B cell (primary cell): ENCODE measurements around the gene TECPR2. TPM values are rescaled to one million over a fixed set of nuclear protein-coding genes. Genes with fewer than 3 reads are reported as not detected.

Experiments
- ATAC-seq: fragments of 200-7000 bp; cut with Tn5 transposase; one replicate; pipeline ENCODE4 v1.10.0; 2021; ENCODE audit warnings: low read depth, mild to moderate bottlenecking, moderate number of reproducible peaks, moderate library complexity
- CTCF ChIA-PET: fragments of 350-600 bp; sonication (Branson Sonifier 250); formaldehyde crosslinking; loops from one replicate; lab custom pipeline; 2021; ENCODE audit warnings: antibody characterized with exemption, inconsistent platforms; lab: Charles Lee
- POLR2A ChIA-PET: fragments of 350-600 bp; sonication (Branson Sonifier 250); formaldehyde crosslinking; loops from one replicate; lab custom pipeline; 2021; ENCODE audit warnings: antibody characterized with exemption; lab: Charles Lee
- DNase-seq: peaks from one replicate; pipeline ENCODE4 v3.0.0; 2013
- H2AFZ ChIP-seq: 2 replicates; pipeline ENCODE4 v1.6.1; 2012; ENCODE audit warnings: mild to moderate bottlenecking, low read depth, low read length; ENCODE audit not compliant: insufficient read depth, poor library complexity, severe bottlenecking
- H3K27ac ChIP-seq, 2 donors: 1 replicate in 1 of 2; 2 replicates in 1 of 2; pipeline ENCODE4 v1.5.1; 2012 to 2013; ENCODE audit warnings: low read length in 2 of 2, mild to moderate bottlenecking in 2 of 2, moderate library complexity in 1 of 2
- H3K27me3 ChIP-seq, 4 experiments: fragments of 200-600 bp in 1 of 4; sonication (generic) in 1 of 4; replicated peaks in 1 of 4; 1 replicate in 2 of 4; 2 replicates in 2 of 4; pipeline versions ENCODE4 v1.6.1 to v1.7.0; 2013 to 2016; ENCODE audit warnings: low read length in 3 of 4, mild to moderate bottlenecking in 2 of 4, mixed read lengths in 1 of 4, moderate library complexity in 1 of 4; ENCODE audit not compliant: insufficient read depth in 4 of 4, control insufficient read depth in 3 of 4; ENCODE audit errors: control extremely low read depth in 1 of 4
- H3K36me3 ChIP-seq, 2 experiments: replicated peaks in 1 of 2; 1 replicate in 1 of 2; 2 replicates in 1 of 2; pipeline versions ENCODE4 v1.6.1 to v1.7.1; 2013; ENCODE audit warnings: low read length in 1 of 2; ENCODE audit not compliant: insufficient read depth in 2 of 2, control insufficient read depth in 1 of 2; ENCODE audit errors: control extremely low read depth in 1 of 2, extremely low read depth in 1 of 2
- H3K4me1 ChIP-seq, 2 donors: fragments of 200-600 bp in 1 of 2; sonication (generic) in 1 of 2; 1 replicate in 1 of 2; 2 replicates in 1 of 2; pipeline versions ENCODE4 v1.5.1 to v1.6.1; 2013 to 2017; ENCODE audit warnings: low read length in 2 of 2; ENCODE audit not compliant: control insufficient read depth in 2 of 2, insufficient read depth in 2 of 2
- H3K4me2 ChIP-seq: replicated peaks from 2 replicates; pipeline ENCODE3; 2012; ENCODE audit warnings: mild to moderate bottlenecking, low read depth, low read length; ENCODE audit not compliant: poor library complexity, severe bottlenecking
- H3K4me3 ChIP-seq, 5 experiments: fragments of 200-600 bp in 1 of 5; sonication (generic) in 1 of 5; 1 replicate in 3 of 5; 2 replicates in 2 of 5; pipeline versions ENCODE4 v1.5.1 to v1.7.0; 2011 to 2016; ENCODE audit warnings: low read length in 4 of 5, mild to moderate bottlenecking in 4 of 5, low read depth in 2 of 5, control low read depth in 1 of 5, moderate library complexity in 1 of 5; ENCODE audit not compliant: insufficient read depth in 1 of 5; ENCODE audit errors: control extremely low read depth in 1 of 5, extremely low read depth in 1 of 5
- H3K79me2 ChIP-seq: fragments of 200-600 bp; sonication (generic); one replicate; pipeline ENCODE4 v1.6.0; 2016; ENCODE audit warnings: low read length; ENCODE audit not compliant: control insufficient read depth, insufficient read depth
- H3K9ac ChIP-seq: fragments of 200-600 bp; sonication (generic); 2 replicates; pipeline ENCODE4 v1.6.1; 2017; ENCODE audit warnings: mild to moderate bottlenecking, low read length, moderate library complexity
- H3K9me3 ChIP-seq, 3 donors: one replicate each; pipeline versions ENCODE4 v1.6.1 to v1.7.1; 2013; ENCODE audit warnings: low read length in 2 of 3; ENCODE audit not compliant: control insufficient read depth in 2 of 3, insufficient read depth in 1 of 3; ENCODE audit errors: control extremely low read depth in 1 of 3
- H4K20me1 ChIP-seq: 2 replicates; pipeline ENCODE4 v1.6.0; 2012; ENCODE audit warnings: mild to moderate bottlenecking, low read length; ENCODE audit not compliant: insufficient read depth, control insufficient read depth, poor library complexity, severe bottlenecking
- H3K27ac Mint-ChIP-seq: one replicate; pipeline ENCODE4 v1.8.0; 2021; ENCODE audit warnings: mixed read lengths
- H3K27me3 Mint-ChIP-seq: one replicate; pipeline ENCODE4 v1.8.0; 2021; ENCODE audit warnings: mixed read lengths
- H3K4me1 Mint-ChIP-seq: one replicate; pipeline ENCODE4 v1.8.0; 2021; ENCODE audit warnings: mixed read lengths
- H3K4me3 Mint-ChIP-seq: one replicate; pipeline ENCODE4 v1.8.0; 2021; ENCODE audit warnings: mixed read lengths
- H3K9me3 Mint-ChIP-seq: one replicate; pipeline ENCODE4 v1.8.0; 2022; ENCODE audit warnings: mixed read lengths; ENCODE audit not compliant: insufficient read depth
- CTCF ChIP-seq: fragments of 200-600 bp; IDR thresholded peaks from one replicate; pipeline ENCODE4 v1.8.0; 2022; ENCODE audit warnings: antibody characterized with exemption, mild to moderate bottlenecking
- EZH2 ChIP-seq: IDR thresholded peaks from 2 replicates; pipeline ENCODE4 v1.6.1; 2012; ENCODE audit warnings: borderline replicate concordance, low read depth, mild to moderate bottlenecking, moderate library complexity, low read length; ENCODE audit not compliant: insufficient read depth, poor library complexity, severe bottlenecking
- WGBS: methylation state at CpG from one replicate; pipeline ENCODE4 v1.1.5; 2013; ENCODE audit warnings: missing lambda C conversion rate; ENCODE audit not compliant: insufficient coverage; 5-methylcytosine and 5-hydroxymethylcytosine counted together
- intact Hi-C: fragments of 100-400 bp; cut with micrococcal nuclease; formaldehyde crosslinking; loops from one replicate; pipeline ENCODE4 v1.10.0; 2022
- polyA plus RNA-seq: library from polyadenylated mRNA; depleted of rRNA; stranded (reverse); fragments of >200 nt; gene quantifications from 2 replicates; pipeline ENCODE4 v1.2.3, GENCODE V29; 2012
- total RNA-seq, 2 donors: library from RNA; stranded (reverse); fragments of 120-200 nt in 1 of 2; gene quantifications; 1 replicate in 1 of 2; 2 replicates in 1 of 2; pipeline versions ENCODE4 v1.2.3 to v1.2.4, GENCODE V29; 2013 to 2022

The TECPR2 gene
- total and polyA plus RNA-seq, 2 donors (not counting 1 experiment from before 2014, with no cell fraction given) = 4.7 to 10.8 TPM

- POLR2A ChIA-PET = interaction anchor here (0.6 to 0.7 kb wide), 2 partner anchors 50 to 300 kb away, joined by 6 to 7 read pairs; no protein-coding TSS in a partner anchor
- DNase-seq (no peak), ATAC-seq (no peak)
- Histone ChIP-seq H3K9me3 (peaks cover 0 to 7% (median 0%) of the 10 kb centered on the region in 3 donors), H2AFZ (no peak overlapping the region), H3K27me3 (peaks cover 0 to 30% (median 3%) of the 10 kb centered on the region in 4 experiments), H3K4me1 (peaks cover 25 to 26% of the 10 kb centered on the region in 2 donors), H4K20me1 (no peaks in the 10 kb centered on the region), H3K4me2 (no peak overlapping the region), H3K4me3 (no peak overlapping the region), H3K36me3 (no peaks in the 10 kb centered on the region), H3K27ac (no peak overlapping the region), H3K79me2 (no peaks in the 10 kb centered on the region), H3K9ac (no peak overlapping the region)
- intact Hi-C loops = loop anchor here (5.0 kb wide), 1 partner anchor 553 kb away; the partner anchor contains the start of gene DYNC1H1
- CTCF ChIA-PET = interaction anchor here (0.6 to 7.3 kb wide), 10 partner anchors 9 to 512 kb away, joined by 3 to 118 read pairs (median 4); no protein-coding TSS in a partner anchor
- Mint-ChIP-seq H3K9me3 (no peaks in the 10 kb centered on the region), H3K4me1 (peaks cover 18% of the 10 kb centered on the region), H3K4me3 (peak overlapping the region; percentile 7), H3K27ac (no peak overlapping the region), H3K27me3 (peaks cover 15% of the 10 kb centered on the region)
- no peak for TF ChIP-seq EZH2
- TF ChIP-seq CTCF = no peak
- WGBS = 88% methylated on average over 10 of the region's 12 CpGs
These were observed 152.4 kb downstream of the TECPR2 start for GRCh38 chr14:102514987-102515733.
